ENCODE data around the gene TAF4. TPM values are rescaled to one million over a fixed set of nuclear protein-coding genes. Genes with fewer than 3 reads are reported as not detected.

Gene TAF4
- total RNA-seq, 1 donor from 2014 or later = 9.6 TPM

GRCh38 chr20:62029296-62029695 lies 36.4 kb downstream of the TAF4 start:
- TF ChIP-seq POLR2AphosphoS5 (IDR thresholded peaks at IDR 0.05; ENCODE audit: insufficient read depth in 1 of 2, low read depth in 1 of 2) = no peak
- TF ChIP-seq CTCF (IDR thresholded peaks at IDR 0.05) = no peak
- TF ChIP-seq POLR2A (IDR thresholded peaks at IDR 0.05) = no peak
- peaks cover 43% of the 10 kb centered on the region for H3K4me1 ChIP-seq
- H3K27me3 ChIP-seq = no peaks in the 10 kb centered on the region
- no peak for DNase-seq (ENCODE audit: extremely low spot score in 2 of 2)
- no peak overlapping the region for H3K4me3 ChIP-seq
- H3K27ac ChIP-seq = no peak overlapping the region
- no peaks in the 10 kb centered on the region for H3K36me3 ChIP-seq
- intact Hi-C loops (cut with DNase I) = no loop called here
- H3K9me3 ChIP-seq = no peaks in the 10 kb centered on the region

GRCh38 chr20:62028384-62028783 lies 37.3 kb downstream of the TAF4 start:
- no peak for DNase-seq (ENCODE audit: extremely low spot score in 2 of 2)
- Histone ChIP-seq H3K9me3 (no peaks in the 10 kb centered on the region), H3K4me1 (peaks cover 43% of the 10 kb centered on the region), H3K36me3 (no peaks in the 10 kb centered on the region), H3K27me3 (no peaks in the 10 kb centered on the region), H3K27ac (no peak overlapping the region), H3K4me3 (no peak overlapping the region)
- TF ChIP-seq POLR2AphosphoS5 (IDR thresholded peaks at IDR 0.05; ENCODE audit: insufficient read depth in 1 of 2, low read depth in 1 of 2) (no peak), POLR2A (IDR thresholded peaks at IDR 0.05) (no peak), CTCF (IDR thresholded peaks at IDR 0.05) (no peak)
- intact Hi-C loops (cut with DNase I) = no loop called here

- H3K4me1 ChIP-seq = peaks cover 37% of the 10 kb centered on the region
- no peak for DNase-seq (ENCODE audit: extremely low spot score in 2 of 2)
- intact Hi-C loops (cut with DNase I) = no loop called here
These were observed 37.9 kb downstream of the TAF4 start for GRCh38 chr20:62027698-62028321.

GRCh38 chr20:62027116-62027515 lies 38.6 kb downstream of the TAF4 start:
- Histone ChIP-seq H3K4me3 (no peak overlapping the region), H3K9me3 (no peaks in the 10 kb centered on the region), H3K27me3 (no peaks in the 10 kb centered on the region), H3K27ac (no peak overlapping the region), H3K36me3 (no peaks in the 10 kb centered on the region), H3K4me1 (peaks cover 31% of the 10 kb centered on the region)
- DNase-seq (ENCODE audit: extremely low spot score in 2 of 2) = no peak
- intact Hi-C loops (cut with DNase I) = no loop called here
- no peak for TF ChIP-seq POLR2AphosphoS5 (IDR thresholded peaks at IDR 0.05; ENCODE audit: insufficient read depth in 1 of 2, low read depth in 1 of 2)
- no peak for TF ChIP-seq POLR2A (IDR thresholded peaks at IDR 0.05)
- TF ChIP-seq CTCF (IDR thresholded peaks at IDR 0.05) = no peak

More at GRCh38 chr20:62027698-62028321, 37.9 kb downstream of the TAF4 start:
- Histone ChIP-seq H3K27me3 (no peaks in the 10 kb centered on the region), H3K4me3 (no peak overlapping the region), H3K9me3 (no peaks in the 10 kb centered on the region), H3K36me3 (no peaks in the 10 kb centered on the region), H3K27ac (no peak overlapping the region)
- TF ChIP-seq POLR2A (IDR thresholded peaks at IDR 0.05) = no peak
- TF ChIP-seq POLR2AphosphoS5 (IDR thresholded peaks at IDR 0.05; ENCODE audit: insufficient read depth in 1 of 2, low read depth in 1 of 2) = no peak
- no peak for TF ChIP-seq CTCF (IDR thresholded peaks at IDR 0.05)

- H3K36me3 ChIP-seq = no peaks in the 10 kb centered on the region
- H3K4me1 ChIP-seq = peaks cover 30% of the 10 kb centered on the region
- H3K9me3 ChIP-seq = no peaks in the 10 kb centered on the region
- no peak for DNase-seq (ENCODE audit: extremely low spot score in 2 of 2)
- no peaks in the 10 kb centered on the region for H3K27me3 ChIP-seq
- no peak overlapping the region for H3K4me3 ChIP-seq
- TF ChIP-seq POLR2AphosphoS5 (IDR thresholded peaks at IDR 0.05; ENCODE audit: insufficient read depth in 1 of 2, low read depth in 1 of 2) = no peak
- no peak for TF ChIP-seq POLR2A (IDR thresholded peaks at IDR 0.05)
- intact Hi-C loops (cut with DNase I) = no loop called here
- H3K27ac ChIP-seq = no peak overlapping the region
These were observed 39.2 kb downstream of the TAF4 start for GRCh38 chr20:62026564-62026856.

Data from vagina (tissue), 2 donors.